DND-41 (cell line): Measurements from ENCODE around the gene SNCB.

Experiments
- CTCF ChIP-seq: IDR thresholded peaks from 2 replicates; pipeline ENCODE4 v1.5.1; 2012; ENCODE audit warnings: borderline replicate concordance, low read length, moderate library complexity, mild to moderate bottlenecking; ENCODE audit not compliant: poor library complexity, severe bottlenecking; ENCODE audit errors: extremely low read depth
- EZH2 ChIP-seq: IDR thresholded peaks from 3 replicates; pipeline ENCODE4 v1.6.1; 2012; ENCODE audit warnings: borderline replicate concordance, low read depth, mild to moderate bottlenecking, moderate library complexity, low read length, inconsistent platforms; ENCODE audit not compliant: severe bottlenecking

GRCh38 chr5:176651472-176651980 lies 21.2 kb upstream of the SNCB start:
- TF ChIP-seq CTCF (no peak), EZH2 (no peak)
